GM18858 (cell line): ENCODE results near the gene ADCY3.

ENCODE experiments used
- ATAC-seq: cut with Tn5 transposase; IDR thresholded peaks from one replicate; pipeline ENCODE4 v1.9.1; 2021; ENCODE audit not compliant: unreplicated experiment

ADCY3 gene

DNA sequence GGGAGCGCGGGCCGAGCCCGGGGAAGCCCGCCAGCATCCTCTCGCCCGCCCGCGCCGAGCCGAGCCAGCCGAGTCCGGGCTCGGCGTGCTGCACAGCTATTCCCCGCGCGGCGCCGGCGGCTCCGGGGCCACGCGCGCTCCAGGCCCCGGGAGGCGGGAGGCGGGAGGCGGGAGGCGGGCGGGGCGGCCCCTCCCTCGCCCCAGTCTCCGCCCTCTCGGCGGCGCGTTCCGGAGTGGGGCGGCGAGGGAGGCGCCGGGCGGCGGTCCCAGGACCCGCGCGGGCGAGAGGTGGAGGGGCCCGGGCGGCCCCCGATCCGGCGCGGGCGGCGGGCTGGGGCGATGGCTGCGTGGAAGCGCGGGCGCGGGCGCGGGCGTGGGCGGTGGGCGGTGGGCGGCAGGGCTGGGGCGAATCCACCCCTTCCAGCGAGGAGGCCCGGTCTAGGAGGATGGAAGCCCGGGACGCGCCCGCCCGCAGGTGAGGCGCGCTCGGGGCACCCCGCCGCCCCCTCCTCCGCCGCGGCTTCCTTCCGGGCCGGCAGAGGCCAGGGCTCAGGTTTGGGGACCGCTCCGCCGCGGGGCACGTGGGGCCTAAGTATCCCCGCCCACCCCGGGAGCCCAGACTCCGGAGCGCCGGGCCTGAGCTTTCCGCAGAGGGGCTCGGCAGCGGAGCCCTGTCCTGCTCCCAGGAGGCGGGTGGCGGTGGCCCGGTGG lies at the start of gene ADCY3:
Gene ADCY3, minus strand, starts transcription at position 140 of the 711 bp plus-strand sequence. CDS start 1,250 bp downstream, outside the sequence.
- ATAC-seq = peak; percentile 42

DNA sequence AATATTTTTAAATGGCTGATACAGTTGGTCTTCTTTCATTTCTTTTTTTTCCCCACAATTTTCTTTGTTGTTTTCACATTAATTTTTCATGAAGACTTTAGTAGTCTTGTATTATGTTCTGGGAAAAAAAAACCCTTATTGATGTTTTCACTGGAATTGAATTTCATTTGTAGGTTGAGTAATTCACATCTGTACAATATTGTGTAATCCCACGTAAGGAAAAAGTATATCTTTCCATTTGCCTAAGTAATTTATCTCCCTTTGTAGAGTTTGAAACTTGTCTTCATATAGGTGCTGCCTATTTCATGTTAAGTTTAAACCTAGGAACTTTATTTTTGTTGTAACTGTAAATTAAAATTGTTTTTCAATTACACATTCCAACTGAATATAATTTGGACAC lies 49.7 kb upstream of the ADCY3 start:
- no peak for ATAC-seq

DNA sequence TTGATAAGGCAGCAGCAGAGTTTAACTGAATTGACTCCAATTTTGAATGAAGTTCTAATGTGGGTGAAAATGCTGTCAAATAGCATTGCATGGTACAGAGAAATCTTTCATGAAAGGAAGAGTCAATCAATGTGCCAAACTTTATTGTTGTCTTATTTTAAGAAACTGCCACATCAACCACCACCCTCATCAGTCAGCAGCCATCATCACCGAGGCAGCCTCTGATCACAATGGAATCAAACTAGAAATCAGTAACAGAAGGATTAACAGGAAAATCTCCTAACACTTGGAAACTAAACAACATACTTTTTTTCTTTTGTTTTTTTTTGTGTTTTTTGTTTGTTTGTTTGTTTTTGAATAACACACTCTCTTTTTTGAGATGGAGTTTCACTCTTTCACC lies 41.9 kb upstream of the ADCY3 start:
- ATAC-seq = no peak

GRCh38 chr2:24959761-24960160 lies 39.7 kb upstream of the ADCY3 start:
- no peak for ATAC-seq

GRCh38 chr2:24958411-24958935 lies 38.4 kb upstream of the ADCY3 start:
- no peak for ATAC-seq

GRCh38 chr2:24957976-24958375 lies 37.9 kb upstream of the ADCY3 start:
- ATAC-seq = no peak

- no peak for ATAC-seq
Observed at GRCh38 chr2:24957221-24957620, 37.2 kb upstream of the ADCY3 start.

DNA sequence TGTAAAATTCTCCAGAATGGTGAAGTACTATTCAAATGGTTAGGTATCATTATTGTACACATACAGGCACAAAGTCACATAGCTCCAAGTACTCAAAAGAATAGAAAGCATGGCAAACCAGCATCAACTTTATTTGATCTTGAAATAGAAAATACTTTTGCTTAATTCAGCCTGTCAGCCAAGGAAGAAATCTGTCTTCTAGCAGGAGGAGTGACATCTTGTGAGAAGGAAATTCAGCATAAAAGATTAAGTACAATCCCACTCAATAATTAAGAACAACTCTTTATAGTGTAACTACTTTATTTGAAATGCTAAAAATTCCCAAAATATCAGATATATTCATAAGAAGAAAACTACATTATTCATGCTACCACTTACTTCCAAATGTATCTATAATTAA lies 35.9 kb upstream of the ADCY3 start:
- ATAC-seq = no peak

GRCh38 chr2:24955232-24955631 lies 35.2 kb upstream of the ADCY3 start:
- ATAC-seq = no peak

GRCh38 chr2:24950102-24950501 lies 30.1 kb upstream of the ADCY3 start:
- ATAC-seq = no peak

- ATAC-seq = no peak
Observed at GRCh38 chr2:24948506-24948905, 28.5 kb upstream of the ADCY3 start.

DNA sequence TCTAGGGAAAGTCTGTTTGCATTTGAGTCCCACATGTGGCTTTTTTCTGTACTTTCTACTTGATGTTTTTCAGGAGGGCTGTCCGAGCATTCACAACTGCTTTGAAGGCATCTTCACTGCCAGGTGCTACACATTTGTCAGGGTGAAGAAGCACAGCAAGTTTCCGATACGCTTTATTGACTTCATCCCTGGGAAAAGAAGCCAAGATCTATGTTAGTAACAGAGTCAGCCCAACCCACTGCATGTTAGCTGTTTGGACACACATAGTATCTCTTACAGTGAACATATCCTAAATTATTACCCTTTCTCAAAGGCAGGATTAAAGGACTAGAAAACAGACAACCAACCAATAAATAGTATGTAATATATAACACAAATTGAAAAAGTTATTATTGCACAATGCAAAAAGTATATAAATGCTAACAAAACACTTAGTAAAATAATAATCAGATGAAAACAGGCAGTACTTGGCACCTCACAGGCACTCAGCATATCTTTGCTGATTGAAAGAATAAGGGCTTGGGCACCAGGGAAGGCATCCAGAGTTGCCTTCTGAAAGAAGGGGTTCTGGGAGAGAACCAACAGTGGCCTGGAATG lies 27.6 kb upstream of the ADCY3 start:
- ATAC-seq = no peak

DNA sequence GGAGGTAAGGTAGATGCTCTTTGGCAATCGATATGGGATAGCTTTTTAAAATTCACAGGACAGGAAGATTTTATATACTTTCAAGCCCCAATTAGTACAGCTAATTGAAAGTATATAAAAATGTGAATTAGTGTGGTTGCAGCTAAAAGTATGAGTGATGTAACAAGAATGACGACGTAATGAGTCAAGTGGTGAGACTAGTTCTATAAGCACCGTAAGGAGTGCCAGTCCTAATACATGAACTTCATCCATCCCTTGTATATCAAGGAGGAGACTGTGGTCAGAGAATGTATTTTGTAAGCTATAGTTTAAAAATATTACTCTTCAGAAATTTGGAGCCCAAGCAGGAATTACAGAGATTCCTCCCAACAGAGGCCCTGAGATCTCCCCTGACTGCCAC lies 25.9 kb upstream of the ADCY3 start:
- ATAC-seq = no peak

GRCh38 chr2:24943427-24944053 lies 23.5 kb upstream of the ADCY3 start:
- no peak for ATAC-seq

GRCh38 chr2:24939353-24939752 lies 19.3 kb upstream of the ADCY3 start:
- no peak for ATAC-seq

GRCh38 chr2:24937236-24937635 lies 17.2 kb upstream of the ADCY3 start:
- ATAC-seq = no peak

DNA sequence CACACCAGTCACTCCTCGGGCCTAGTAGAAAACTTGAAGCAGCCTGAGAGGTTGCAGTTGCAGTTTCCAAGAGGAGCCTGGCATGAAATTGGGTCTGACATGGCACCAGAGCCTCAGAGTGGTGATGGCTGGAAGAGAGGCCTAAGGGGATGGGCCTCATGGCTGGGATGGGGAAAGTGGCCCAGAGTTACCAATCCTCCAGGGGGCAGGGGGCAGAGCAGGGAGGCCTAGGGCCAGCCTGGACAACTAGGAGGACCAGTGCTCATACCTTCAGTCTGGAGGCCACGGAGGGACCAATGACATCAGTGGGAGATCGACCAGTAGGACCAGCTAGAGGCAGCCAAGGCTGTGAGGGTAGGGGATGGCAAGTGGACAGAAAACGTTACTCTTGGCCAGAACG lies 15.1 kb upstream of the ADCY3 start:
- no peak for ATAC-seq

- no peak for ATAC-seq
Observed at GRCh38 chr2:24932715-24933114, 12.7 kb upstream of the ADCY3 start.

DNA sequence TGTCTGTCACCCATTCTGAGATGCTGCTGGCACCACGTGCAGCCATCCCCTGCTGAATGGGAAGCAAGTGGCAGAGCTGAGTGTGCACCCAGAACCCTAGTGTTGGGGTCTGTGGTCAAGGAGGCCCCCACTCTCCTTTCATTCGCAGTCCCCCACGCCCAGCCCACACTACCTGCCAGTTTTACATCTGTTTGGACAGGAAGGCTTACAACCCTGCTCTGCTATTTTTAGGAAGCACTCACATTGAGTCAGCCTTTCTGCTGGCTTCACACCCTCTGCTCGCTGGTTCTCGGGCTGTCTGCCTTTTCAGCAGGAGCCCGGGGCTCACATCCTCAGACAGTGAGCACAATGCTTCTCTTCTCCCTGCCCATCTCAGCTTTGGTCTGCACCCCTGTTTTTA lies 10.7 kb upstream of the ADCY3 start:
- ATAC-seq = peak; percentile 77

- ATAC-seq = no peak
Observed at GRCh38 chr2:24929230-24929629, 9.2 kb upstream of the ADCY3 start.

- no peak for ATAC-seq
Observed at GRCh38 chr2:24928036-24928435, 8.0 kb upstream of the ADCY3 start.

- ATAC-seq = no peak
Observed at GRCh38 chr2:24926602-24927252, 6.7 kb upstream of the ADCY3 start.
